GM23338 (cell line): ENCODE results near the gene RFX2. TPM values are rescaled to one million over a fixed set of nuclear protein-coding genes. Genes with fewer than 3 reads are reported as not detected.

ENCODE experiments used
- ATAC-seq: fragments of 200-7000 bp; cut with Tn5 transposase; 3 replicates; pipeline ENCODE4 v1.9.1; 2020
- DNase-seq: peaks from one replicate; pipeline ENCODE4 v3.0.0-alpha.2; 2015; ENCODE audit warnings: low spot score
- H2AFZ ChIP-seq: fragments of 200-600 bp; sonication (generic); 2 replicates; pipeline ENCODE4 v1.8.0; 2016; ENCODE audit warnings: antibody characterized with exemption, mild to moderate bottlenecking, moderate library complexity
- H3F3A ChIP-seq: fragments of 200-600 bp; sonication (generic); replicated peaks from 2 replicates; pipeline ENCODE4 v1.8.0; 2017; ENCODE audit warnings: antibody characterized with exemption, mixed run types, low read depth
- H3K27ac ChIP-seq: fragments of 200-600 bp; sonication (generic); 2 replicates; pipeline ENCODE4 v1.6.1; 2016; ENCODE audit warnings: low read depth
- H3K27me3 ChIP-seq: fragments of 200-600 bp; sonication (generic); 2 replicates; pipeline ENCODE4 v1.8.0; 2016; ENCODE audit warnings: mild to moderate bottlenecking, mixed run types, moderate library complexity; ENCODE audit not compliant: insufficient read depth
- H3K36me3 ChIP-seq: fragments of 200-600 bp; sonication (generic); 2 replicates; pipeline ENCODE4 v1.8.0; 2016; ENCODE audit warnings: mild to moderate bottlenecking; ENCODE audit not compliant: insufficient read depth
- H3K4me1 ChIP-seq: fragments of 200-600 bp; sonication (generic); 2 replicates; pipeline ENCODE4 v1.8.0; 2016; ENCODE audit warnings: mild to moderate bottlenecking, moderate library complexity; ENCODE audit not compliant: insufficient read depth
- H3K4me2 ChIP-seq: fragments of 200-600 bp; sonication (generic); 2 replicates; pipeline ENCODE4 v1.7.1; 2017; ENCODE audit warnings: mixed run types
- H3K4me3 ChIP-seq: fragments of 200-600 bp; sonication (generic); 2 replicates; pipeline ENCODE4 v1.6.1; 2016; ENCODE audit warnings: mixed run types
- H3K79me2 ChIP-seq: fragments of 200-600 bp; sonication (generic); replicated peaks from 2 replicates; pipeline ENCODE4 v1.8.0; 2017; ENCODE audit warnings: mild to moderate bottlenecking; ENCODE audit not compliant: insufficient read depth
- H3K9me2 ChIP-seq: fragments of 200-600 bp; sonication (generic); 2 replicates; pipeline ENCODE4 v1.8.0; 2017; ENCODE audit not compliant: insufficient read depth
- H4K20me1 ChIP-seq: fragments of 200-600 bp; sonication (generic); replicated peaks from 2 replicates; pipeline ENCODE4 v1.8.0; 2017; ENCODE audit warnings: mild to moderate bottlenecking; ENCODE audit not compliant: insufficient read depth
- H3K27ac Mint-ChIP-seq: 2 replicates; pipeline ENCODE4 v1.8.0; 2020; ENCODE audit warnings: inconsistent platforms, mild to moderate bottlenecking, moderate library complexity, mixed read lengths
- H3K27me3 Mint-ChIP-seq: 3 replicates; pipeline ENCODE4 v1.8.0; 2022; ENCODE audit warnings: low read depth, mild to moderate bottlenecking, moderate library complexity, mixed read lengths, inconsistent platforms; ENCODE audit not compliant: insufficient read depth, poor library complexity
- H3K36me3 Mint-ChIP-seq: 3 replicates; pipeline ENCODE4 v1.8.0; 2021; ENCODE audit warnings: low read depth, mild to moderate bottlenecking, inconsistent platforms, moderate library complexity, mixed read lengths
- H3K4me1 Mint-ChIP-seq: 3 replicates; pipeline ENCODE4 v1.8.0; 2020; ENCODE audit warnings: mild to moderate bottlenecking, inconsistent platforms, mixed read lengths
- H3K4me3 Mint-ChIP-seq: 3 replicates; pipeline ENCODE4 v1.8.0; 2021; ENCODE audit warnings: moderate library complexity, mild to moderate bottlenecking, inconsistent platforms, mixed read lengths
- H3K9me3 Mint-ChIP-seq: 3 replicates; pipeline ENCODE4 v1.8.0; 2020; ENCODE audit warnings: moderate library complexity, mild to moderate bottlenecking, inconsistent platforms, mixed read lengths
- CREB1 ChIP-seq: fragments of 250-450 bp; sonication (Bioruptor Pico); IDR thresholded peaks from 2 replicates; pipeline ENCODE4 v1.5.0; 2020; ENCODE audit warnings: low read depth, mild to moderate bottlenecking, moderate library complexity
- EZH2 ChIP-seq: fragments of 200-600 bp; sonication (generic); IDR thresholded peaks from one replicate; pipeline ENCODE4 v1.8.0; 2017; ENCODE audit warnings: antibody characterized with exemption, mild to moderate bottlenecking, low read depth; ENCODE audit not compliant: unreplicated experiment
- EZH2phosphoT487 ChIP-seq: fragments of 200-600 bp; sonication (generic); IDR thresholded peaks from one replicate; pipeline ENCODE4 v1.8.1; 2018; ENCODE audit warnings: antibody characterized with exemption; ENCODE audit not compliant: unreplicated experiment
- JUNB ChIP-seq: IDR thresholded peaks from one replicate; pipeline ENCODE4 v1.6.1; 2016; ENCODE audit warnings: antibody characterized with exemption; ENCODE audit not compliant: unreplicated experiment
- NANOG ChIP-seq: IDR thresholded peaks from 2 replicates; pipeline ENCODE4 v1.6.1; 2016; ENCODE audit warnings: antibody characterized with exemption, borderline replicate concordance
- POLR2AphosphoS5 ChIP-seq: IDR thresholded peaks from 2 replicates; pipeline ENCODE4 v1.6.1; 2016; ENCODE audit warnings: antibody characterized with exemption, low read depth
- STAT1 ChIP-seq: IDR thresholded peaks from one replicate; pipeline ENCODE4 v1.6.1; 2016; ENCODE audit warnings: antibody characterized with exemption; ENCODE audit not compliant: unreplicated experiment
- ZNF114 ChIP-seq: fragments of 250-450 bp; sonication (Bioruptor Pico); IDR thresholded peaks from 2 replicates; pipeline ENCODE4 v1.5.0; 2020; ENCODE audit warnings: mild to moderate bottlenecking, moderate library complexity
- ZNF331 ChIP-seq: fragments of 250-450 bp; sonication (Bioruptor Pico); IDR thresholded peaks from 2 replicates; pipeline ENCODE4 v1.5.0; 2020; ENCODE audit warnings: low read depth, mild to moderate bottlenecking, moderate library complexity
- polyA plus RNA-seq: library from polyadenylated mRNA; unstranded; fragments of >200 nt; fragmentation: Nextera tagmentation; extraction: Ambion mirVana; gene quantifications from 2 replicates; pipeline ENCODE4 v1.2.1, GENCODE V29; 2016
- total RNA-seq: library from RNA; depleted of rRNA; stranded (reverse); fragments of >200 nt; shearing (Covaris generic); gene quantifications from 2 replicates; pipeline ENCODE4 v1.2.3, GENCODE V29; 2014
- TF ChIP-seq, protein P1 (sequence below): IDR thresholded peaks from 2 replicates; pipeline ENCODE4 v1.6.1; 2016; ENCODE audit warnings: antibody characterized with exemption
- TF ChIP-seq, protein P2 (sequence below): IDR thresholded peaks from one replicate; pipeline ENCODE4 v1.6.1; 2018; ENCODE audit warnings: antibody characterized with exemption; ENCODE audit not compliant: unreplicated experiment
- TF ChIP-seq, protein P3 (sequence below): fragments of 250-450 bp; sonication (Bioruptor Pico); IDR thresholded peaks from 2 replicates; pipeline ENCODE4 v1.5.0; 2020; ENCODE audit warnings: mild to moderate bottlenecking, moderate library complexity
- TF ChIP-seq, protein P4 (sequence below), 2 experiments: fragments of 200-600 bp in 1 of 2; sonication (generic) in 1 of 2; conservative IDR thresholded peaks; 2 replicates each; pipeline versions ENCODE4 v1.5.1 to v1.6.1; 2016 to 2017; ENCODE audit warnings: antibody characterized with exemption in 2 of 2, low read depth in 2 of 2, mild to moderate bottlenecking in 2 of 2, moderate library complexity in 1 of 2

RFX2 gene
- total and polyA plus RNA-seq, 2 experiments from 2014 or later = 4.6 to 13.0 TPM

DNA sequence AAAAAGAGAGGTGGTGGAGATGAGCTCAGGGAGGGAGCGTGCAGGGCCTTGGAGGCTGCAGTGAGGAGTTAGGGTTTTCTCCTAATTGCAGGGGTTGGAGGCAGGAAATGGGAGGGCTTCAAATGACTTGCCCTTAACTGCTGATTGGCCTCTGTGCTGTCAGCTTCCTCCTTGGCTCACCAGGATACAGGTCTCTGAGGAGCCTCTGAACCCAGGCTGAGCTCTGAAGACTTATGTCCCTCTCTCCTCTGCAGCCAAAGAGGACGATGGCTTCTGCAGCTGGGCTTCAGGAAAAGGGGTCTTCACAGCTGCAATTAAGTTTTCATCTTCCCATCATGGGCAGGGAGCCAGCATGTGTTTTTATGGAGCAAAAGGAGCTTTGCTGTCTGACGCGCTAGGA, 125.7 kb downstream of the RFX2 start:
- no peaks in the 10 kb centered on the region; the same call in 1 of the 2 replicates for H4K20me1 ChIP-seq
- peaks cover under 1% of the 10 kb centered on the region; the same call in 1 of the 2 replicates for H3K79me2 ChIP-seq
- no peak overlapping the region for H3K4me3 ChIP-seq
- DNase-seq = no peak
- H2AFZ ChIP-seq = no peak overlapping the region
- H3F3A ChIP-seq = 0 out of 2 replicates have a peak, but pooled peaks cover 2% of the 10 kb centered on the region
- H3K9me3 Mint-ChIP-seq = no peaks in the 10 kb centered on the region
- no peak overlapping the region for H3K4me2 ChIP-seq
- H3K27me3 ChIP-seq = no peaks in the 10 kb centered on the region
- no peak overlapping the region for H3K4me3 Mint-ChIP-seq
- H3K27ac Mint-ChIP-seq = no peak overlapping the region
- no peak for ATAC-seq
- H3K36me3 Mint-ChIP-seq = no peaks in the 10 kb centered on the region; the same call in 2 of the 3 replicates
- TF ChIP-seq JUNB = no peak
- no peak for TF ChIP-seq STAT1
- TF ChIP-seq EZH2phosphoT487 = no peak
- TF ChIP-seq, protein P1, sequence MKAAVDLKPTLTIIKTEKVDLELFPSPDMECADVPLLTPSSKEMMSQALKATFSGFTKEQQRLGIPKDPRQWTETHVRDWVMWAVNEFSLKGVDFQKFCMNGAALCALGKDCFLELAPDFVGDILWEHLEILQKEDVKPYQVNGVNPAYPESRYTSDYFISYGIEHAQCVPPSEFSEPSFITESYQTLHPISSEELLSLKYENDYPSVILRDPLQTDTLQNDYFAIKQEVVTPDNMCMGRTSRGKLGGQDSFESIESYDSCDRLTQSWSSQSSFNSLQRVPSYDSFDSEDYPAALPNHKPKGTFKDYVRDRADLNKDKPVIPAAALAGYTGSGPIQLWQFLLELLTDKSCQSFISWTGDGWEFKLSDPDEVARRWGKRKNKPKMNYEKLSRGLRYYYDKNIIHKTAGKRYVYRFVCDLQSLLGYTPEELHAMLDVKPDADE = no peak
- no peak for TF ChIP-seq EZH2
- no peak for TF ChIP-seq CREB1 (CRISPR knock-in tag)
- TF ChIP-seq POLR2AphosphoS5 = no peak
- TF ChIP-seq, protein P2, sequence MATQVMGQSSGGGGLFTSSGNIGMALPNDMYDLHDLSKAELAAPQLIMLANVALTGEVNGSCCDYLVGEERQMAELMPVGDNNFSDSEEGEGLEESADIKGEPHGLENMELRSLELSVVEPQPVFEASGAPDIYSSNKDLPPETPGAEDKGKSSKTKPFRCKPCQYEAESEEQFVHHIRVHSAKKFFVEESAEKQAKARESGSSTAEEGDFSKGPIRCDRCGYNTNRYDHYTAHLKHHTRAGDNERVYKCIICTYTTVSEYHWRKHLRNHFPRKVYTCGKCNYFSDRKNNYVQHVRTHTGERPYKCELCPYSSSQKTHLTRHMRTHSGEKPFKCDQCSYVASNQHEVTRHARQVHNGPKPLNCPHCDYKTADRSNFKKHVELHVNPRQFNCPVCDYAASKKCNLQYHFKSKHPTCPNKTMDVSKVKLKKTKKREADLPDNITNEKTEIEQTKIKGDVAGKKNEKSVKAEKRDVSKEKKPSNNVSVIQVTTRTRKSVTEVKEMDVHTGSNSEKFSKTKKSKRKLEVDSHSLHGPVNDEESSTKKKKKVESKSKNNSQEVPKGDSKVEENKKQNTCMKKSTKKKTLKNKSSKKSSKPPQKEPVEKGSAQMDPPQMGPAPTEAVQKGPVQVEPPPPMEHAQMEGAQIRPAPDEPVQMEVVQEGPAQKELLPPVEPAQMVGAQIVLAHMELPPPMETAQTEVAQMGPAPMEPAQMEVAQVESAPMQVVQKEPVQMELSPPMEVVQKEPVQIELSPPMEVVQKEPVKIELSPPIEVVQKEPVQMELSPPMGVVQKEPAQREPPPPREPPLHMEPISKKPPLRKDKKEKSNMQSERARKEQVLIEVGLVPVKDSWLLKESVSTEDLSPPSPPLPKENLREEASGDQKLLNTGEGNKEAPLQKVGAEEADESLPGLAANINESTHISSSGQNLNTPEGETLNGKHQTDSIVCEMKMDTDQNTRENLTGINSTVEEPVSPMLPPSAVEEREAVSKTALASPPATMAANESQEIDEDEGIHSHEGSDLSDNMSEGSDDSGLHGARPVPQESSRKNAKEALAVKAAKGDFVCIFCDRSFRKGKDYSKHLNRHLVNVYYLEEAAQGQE = no peak
- no peak for TF ChIP-seq NANOG
- TF ChIP-seq, protein P3, sequence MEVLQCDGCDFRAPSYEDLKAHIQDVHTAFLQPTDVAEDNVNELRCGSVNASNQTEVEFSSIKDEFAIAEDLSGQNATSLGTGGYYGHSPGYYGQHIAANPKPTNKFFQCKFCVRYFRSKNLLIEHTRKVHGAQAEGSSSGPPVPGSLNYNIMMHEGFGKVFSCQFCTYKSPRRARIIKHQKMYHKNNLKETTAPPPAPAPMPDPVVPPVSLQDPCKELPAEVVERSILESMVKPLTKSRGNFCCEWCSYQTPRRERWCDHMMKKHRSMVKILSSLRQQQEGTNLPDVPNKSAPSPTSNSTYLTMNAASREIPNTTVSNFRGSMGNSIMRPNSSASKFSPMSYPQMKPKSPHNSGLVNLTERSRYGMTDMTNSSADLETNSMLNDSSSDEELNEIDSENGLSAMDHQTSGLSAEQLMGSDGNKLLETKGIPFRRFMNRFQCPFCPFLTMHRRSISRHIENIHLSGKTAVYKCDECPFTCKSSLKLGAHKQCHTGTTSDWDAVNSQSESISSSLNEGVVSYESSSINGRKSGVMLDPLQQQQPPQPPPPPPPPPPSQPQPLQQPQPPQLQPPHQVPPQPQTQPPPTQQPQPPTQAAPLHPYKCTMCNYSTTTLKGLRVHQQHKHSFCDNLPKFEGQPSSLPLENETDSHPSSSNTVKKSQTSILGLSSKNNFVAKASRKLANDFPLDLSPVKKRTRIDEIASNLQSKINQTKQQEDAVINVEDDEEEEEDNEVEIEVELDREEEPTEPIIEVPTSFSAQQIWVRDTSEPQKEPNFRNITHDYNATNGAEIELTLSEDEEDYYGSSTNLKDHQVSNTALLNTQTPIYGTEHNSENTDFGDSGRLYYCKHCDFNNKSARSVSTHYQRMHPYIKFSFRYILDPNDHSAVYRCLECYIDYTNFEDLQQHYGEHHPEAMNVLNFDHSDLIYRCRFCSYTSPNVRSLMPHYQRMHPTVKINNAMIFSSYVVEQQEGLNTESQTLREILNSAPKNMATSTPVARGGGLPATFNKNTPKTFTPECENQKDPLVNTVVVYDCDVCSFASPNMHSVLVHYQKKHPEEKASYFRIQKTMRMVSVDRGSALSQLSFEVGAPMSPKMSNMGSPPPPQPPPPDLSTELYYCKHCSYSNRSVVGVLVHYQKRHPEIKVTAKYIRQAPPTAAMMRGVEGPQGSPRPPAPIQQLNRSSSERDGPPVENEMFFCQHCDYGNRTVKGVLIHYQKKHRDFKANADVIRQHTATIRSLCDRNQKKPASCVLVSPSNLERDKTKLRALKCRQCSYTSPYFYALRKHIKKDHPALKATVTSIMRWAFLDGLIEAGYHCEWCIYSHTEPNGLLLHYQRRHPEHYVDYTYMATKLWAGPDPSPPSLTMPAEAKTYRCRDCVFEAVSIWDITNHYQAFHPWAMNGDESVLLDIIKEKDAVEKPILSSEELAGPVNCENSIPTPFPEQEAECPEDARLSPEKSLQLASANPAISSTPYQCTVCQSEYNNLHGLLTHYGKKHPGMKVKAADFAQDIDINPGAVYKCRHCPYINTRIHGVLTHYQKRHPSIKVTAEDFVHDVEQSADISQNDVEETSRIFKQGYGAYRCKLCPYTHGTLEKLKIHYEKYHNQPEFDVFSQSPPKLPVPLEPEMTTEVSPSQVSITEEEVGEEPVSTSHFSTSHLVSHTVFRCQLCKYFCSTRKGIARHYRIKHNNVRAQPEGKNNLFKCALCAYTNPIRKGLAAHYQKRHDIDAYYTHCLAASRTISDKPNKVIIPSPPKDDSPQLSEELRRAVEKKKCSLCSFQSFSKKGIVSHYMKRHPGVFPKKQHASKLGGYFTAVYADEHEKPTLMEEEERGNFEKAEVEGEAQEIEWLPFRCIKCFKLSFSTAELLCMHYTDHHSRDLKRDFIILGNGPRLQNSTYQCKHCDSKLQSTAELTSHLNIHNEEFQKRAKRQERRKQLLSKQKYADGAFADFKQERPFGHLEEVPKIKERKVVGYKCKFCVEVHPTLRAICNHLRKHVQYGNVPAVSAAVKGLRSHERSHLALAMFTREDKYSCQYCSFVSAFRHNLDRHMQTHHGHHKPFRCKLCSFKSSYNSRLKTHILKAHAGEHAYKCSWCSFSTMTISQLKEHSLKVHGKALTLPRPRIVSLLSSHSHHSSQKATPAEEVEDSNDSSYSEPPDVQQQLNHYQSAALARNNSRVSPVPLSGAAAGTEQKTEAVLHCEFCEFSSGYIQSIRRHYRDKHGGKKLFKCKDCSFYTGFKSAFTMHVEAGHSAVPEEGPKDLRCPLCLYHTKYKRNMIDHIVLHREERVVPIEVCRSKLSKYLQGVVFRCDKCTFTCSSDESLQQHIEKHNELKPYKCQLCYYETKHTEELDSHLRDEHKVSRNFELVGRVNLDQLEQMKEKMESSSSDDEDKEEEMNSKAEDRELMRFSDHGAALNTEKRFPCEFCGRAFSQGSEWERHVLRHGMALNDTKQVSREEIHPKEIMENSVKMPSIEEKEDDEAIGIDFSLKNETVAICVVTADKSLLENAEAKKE (CRISPR knock-in tag) = no peak
- TF ChIP-seq, protein P4, sequence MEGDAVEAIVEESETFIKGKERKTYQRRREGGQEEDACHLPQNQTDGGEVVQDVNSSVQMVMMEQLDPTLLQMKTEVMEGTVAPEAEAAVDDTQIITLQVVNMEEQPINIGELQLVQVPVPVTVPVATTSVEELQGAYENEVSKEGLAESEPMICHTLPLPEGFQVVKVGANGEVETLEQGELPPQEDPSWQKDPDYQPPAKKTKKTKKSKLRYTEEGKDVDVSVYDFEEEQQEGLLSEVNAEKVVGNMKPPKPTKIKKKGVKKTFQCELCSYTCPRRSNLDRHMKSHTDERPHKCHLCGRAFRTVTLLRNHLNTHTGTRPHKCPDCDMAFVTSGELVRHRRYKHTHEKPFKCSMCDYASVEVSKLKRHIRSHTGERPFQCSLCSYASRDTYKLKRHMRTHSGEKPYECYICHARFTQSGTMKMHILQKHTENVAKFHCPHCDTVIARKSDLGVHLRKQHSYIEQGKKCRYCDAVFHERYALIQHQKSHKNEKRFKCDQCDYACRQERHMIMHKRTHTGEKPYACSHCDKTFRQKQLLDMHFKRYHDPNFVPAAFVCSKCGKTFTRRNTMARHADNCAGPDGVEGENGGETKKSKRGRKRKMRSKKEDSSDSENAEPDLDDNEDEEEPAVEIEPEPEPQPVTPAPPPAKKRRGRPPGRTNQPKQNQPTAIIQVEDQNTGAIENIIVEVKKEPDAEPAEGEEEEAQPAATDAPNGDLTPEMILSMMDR (conservative IDR thresholded peaks at IDR 0.05; ENCODE audit: low read depth in 2 of 2) = no peak
- no peak for TF ChIP-seq ZNF114 (CRISPR knock-in tag)
- no peak for TF ChIP-seq ZNF331 (CRISPR knock-in tag)
- H3K4me1 Mint-ChIP-seq = peaks cover 14% of the 10 kb centered on the region
- no peaks in the 10 kb centered on the region for H3K9me2 ChIP-seq
- H3K27ac ChIP-seq = no peak overlapping the region
- H3K4me1 ChIP-seq = peaks cover 10% of the 10 kb centered on the region; the same call in 1 of the 2 replicates
- no peaks in the 10 kb centered on the region for H3K36me3 ChIP-seq
- peaks cover 8% of the 10 kb centered on the region for H3K27me3 Mint-ChIP-seq
